HUDEP-2 (cell line): ENCODE measurements around the gene CROCC2.

Source experiments
- DNase-seq, 76 experiments: peaks; one replicate each; lab custom pipeline; 2025; ENCODE audit not compliant: unreplicated experiment in 76 of 76; lab: John Stamatoyannopoulos, UW

CROCC2 gene

GRCh38 chr2:240953426-240954410, 47.6 kb downstream of the CROCC2 start:
- no peak for DNase-seq

DNA sequence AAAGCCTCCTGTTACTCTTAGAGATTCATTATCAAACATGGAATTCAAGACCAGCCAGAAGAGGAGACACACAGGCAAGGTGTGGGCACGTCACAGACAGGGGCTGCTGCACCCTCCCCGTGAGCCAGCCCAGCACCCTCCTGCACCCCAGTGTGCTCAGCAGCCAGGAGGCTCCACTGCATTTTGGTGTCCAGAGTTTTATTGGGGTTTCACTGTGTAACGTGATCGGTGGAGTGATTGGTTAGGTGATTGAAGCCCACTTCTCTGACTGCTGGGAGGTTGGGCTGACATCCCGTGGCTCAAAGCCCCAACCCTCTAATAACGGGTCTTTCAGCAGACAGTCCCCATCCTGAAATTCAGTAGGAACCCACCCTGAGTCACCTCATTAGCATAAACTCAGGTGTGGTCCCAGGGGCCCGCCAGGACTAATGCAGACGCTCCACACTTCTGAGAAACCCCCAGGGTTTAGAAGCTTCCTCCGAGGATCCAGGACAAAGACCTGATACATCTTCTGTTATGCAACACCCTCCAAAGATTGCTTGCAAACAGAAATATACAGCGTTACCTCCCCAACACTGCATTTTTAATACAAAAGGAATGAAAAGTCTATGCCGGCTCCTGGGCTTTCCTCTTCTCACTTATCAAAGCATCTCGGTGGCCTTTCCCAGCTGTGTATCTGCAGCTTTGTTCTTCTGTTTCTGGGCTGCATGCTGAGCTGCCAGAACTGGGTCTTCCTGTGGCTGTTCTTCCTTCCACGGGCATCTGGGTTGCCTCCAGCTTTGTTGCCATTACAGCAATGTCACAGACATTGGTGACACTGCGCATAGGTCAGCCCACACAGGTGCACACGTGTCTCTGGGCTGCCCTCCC, 48.5 kb downstream of the CROCC2 start:
- no peak for DNase-seq

- DNase-seq, result no peak
Measured at GRCh38 chr2:240955306-240956170, 49.4 kb downstream of the CROCC2 start.

DNA sequence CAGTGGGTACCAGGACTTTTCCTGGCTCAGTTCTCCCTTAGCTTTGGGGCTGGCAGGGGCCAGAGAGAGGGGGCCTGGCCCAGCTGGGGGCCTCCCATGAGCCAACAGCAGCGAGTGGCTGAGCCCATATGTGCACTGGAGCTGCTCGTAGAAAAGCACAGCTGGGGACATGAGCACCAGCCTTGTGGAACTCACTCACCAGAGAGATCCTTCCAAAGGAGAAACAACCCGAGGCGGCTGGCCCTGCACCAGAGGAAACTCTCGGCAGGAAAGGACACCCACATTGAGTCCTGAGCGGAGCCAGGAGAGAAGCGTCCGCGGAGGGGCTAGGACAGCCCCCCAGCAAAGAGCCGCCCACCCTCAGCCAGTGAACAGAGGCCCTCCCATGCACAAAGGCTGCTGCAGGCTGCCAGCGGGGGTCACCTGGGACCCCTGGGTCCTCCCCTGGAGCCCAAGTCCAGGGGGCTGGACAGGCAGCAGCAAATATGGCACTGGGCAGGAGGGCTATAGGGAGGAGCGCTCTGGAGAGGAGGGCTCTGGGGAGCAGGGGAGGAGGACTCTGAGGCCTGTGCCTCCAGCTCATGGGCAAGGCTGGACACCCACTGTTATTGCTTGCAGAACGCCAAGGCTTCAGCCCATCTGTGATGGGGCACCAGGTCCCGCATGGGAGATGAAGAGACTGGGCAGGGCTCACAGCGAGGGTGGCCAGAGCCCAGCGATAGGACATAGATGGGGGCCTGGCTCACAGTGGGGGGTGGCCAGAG, 50.2 kb downstream of the CROCC2 start:
- no peak for DNase-seq

DNA sequence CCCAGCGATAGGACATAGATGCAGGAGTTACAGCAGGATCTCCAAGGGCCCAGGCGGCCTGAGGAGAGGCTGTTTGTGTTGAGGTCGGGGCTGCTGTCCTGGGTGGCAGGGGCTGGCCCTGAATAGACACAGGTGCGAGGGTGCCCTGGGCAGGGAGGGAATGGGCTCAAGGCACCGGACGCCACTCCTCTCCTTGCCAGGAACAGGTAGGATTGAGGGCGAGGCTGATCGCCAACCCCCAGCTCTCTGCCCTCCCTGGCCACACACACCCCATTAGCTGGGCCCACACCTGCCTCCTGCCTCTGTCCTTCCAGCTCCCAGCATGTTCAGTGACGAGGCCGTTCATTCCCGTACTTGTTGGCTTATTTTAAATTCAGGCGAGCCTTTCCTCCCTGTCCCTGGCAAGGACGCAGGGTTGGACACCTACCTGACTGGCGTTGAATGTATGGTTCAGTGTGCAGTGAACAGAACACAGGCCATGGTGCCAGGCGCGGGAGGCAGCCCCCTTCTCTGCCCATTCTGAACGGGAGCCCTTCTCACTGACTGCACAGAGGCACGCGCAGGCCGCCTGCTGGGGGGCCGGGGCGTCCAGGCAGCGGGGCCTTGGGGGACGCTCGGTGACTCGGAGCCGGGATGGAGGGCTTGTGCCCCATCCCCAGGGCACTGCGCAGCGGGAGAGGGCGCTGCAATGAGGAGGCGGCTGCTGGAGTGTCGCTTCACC, 51.0 kb downstream of the CROCC2 start:
- no peak for DNase-seq

GRCh38 chr2:240957656-240958365, 51.7 kb downstream of the CROCC2 start:
- DNase-seq, result no peak

GRCh38 chr2:240958366-240959213, 52.5 kb downstream of the CROCC2 start:
- no peak for DNase-seq

- no peak for DNase-seq
Measured at GRCh38 chr2:240959214-240959940, 53.2 kb downstream of the CROCC2 start.

DNA sequence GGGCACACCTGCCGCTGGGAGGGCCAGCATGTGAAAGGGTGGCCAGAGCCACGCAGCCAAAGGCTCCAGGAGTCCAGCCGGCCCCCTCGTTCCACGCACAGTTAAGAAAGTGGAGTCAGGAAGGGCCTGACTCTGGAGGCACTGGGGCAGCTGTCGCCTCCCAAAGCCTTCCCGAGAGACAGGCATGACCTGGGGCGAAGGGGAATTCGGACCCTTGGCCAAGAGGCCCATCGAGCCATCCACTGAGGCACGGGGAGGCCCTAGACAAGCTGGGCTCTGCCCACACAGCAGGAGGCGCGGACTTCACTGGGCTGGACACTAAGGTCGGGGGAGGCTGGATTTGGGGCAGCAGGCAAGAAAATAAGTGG, 53.8 kb downstream of the CROCC2 start:
- no peak for DNase-seq

- DNase-seq, result no peak
Measured at GRCh38 chr2:240960309-240960970, 54.3 kb downstream of the CROCC2 start.

DNA sequence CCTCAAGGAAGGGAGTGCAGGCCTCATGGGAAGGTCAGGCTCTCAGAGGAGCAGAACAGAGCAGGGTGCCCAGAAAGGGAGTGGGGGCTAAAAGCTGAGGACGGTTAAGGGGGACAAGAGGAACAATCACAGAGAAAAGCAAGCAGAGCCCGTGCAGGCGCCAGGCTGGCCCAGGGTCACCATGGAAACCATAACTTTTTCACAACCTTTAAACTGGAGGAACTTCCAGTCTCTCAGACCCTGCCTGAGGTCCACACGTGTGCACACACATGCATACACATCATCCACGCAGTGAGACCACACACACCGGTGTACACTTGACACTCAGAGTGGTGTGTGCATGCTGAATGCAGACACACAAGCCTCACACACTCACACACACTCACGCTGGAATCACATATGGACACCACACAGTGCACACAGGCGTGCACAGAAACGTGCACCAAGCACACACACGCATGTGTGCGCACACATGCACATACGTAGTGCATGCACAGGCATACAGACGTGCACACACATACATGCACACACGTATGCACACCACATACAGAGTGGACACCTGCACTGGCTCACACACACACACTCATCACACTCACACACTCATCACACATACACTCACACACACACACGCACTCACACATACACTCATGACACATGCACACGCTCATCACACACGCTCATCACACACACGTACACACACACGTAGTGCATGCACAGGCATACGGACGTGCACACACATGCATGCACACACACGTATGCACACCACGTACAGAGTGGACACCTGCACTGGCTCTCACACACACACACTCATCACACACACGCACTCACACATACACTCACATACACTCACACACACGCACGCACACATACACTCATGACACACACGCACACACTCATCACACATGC, 55.1 kb downstream of the CROCC2 start:
- DNase-seq, result no peak

GRCh38 chr2:240961910-240962299, 55.8 kb downstream of the CROCC2 start:
- no peak for DNase-seq

DNA sequence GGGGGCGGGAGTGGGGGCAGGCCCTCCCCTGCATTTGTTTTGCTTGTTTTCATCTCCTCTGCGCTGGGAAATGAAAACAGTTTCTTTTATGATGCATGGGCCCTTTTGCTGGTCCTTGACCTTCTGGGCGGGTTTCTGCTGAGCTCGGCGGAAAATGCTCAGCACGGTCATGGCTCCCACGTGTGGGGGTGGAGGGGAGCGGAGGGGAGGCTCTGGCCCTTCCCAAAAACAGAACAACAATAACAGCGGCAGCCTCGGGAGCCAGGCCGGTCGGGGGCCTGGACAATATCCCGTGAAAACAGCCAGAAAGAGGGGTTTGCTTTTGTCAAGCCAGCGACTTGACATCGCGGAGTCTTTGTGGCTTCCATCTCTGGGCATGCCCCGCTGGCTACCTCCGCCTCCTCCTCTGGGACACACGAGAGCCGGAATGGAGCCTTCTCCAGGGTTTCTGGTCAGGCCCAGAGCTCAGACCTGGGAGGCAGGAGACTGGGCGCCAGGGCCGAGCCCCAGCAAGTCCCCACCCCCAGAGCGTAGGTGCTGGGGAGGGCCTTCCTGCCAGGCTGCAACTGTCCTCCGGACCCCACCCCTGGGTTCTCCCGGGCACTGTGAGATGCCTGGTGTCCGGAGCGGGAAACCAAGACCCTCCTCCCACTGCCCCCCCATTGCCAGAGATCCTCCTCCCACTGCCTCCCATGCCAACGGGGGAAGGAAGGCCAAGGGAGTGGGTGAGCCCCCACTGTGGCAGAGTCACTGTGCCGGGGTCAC, 56.3 kb downstream of the CROCC2 start:
- DNase-seq, result no peak

GRCh38 chr2:240963065-240963867, 57.1 kb downstream of the CROCC2 start:
- DNase-seq, result no peak
